Esophagus squamous epithelium (tissue), 5 donors: ENCODE data around the gene DOCK1. TPM values are rescaled to one million over a fixed set of nuclear protein-coding genes. Genes with fewer than 3 reads are reported as not detected.

Experiments used
- DNase-seq: peaks from one replicate; lab custom pipeline; 2025; lab: John Stamatoyannopoulos, UW
- H3K27ac ChIP-seq, 4 donors: fragments of 200-600 bp; sonication (generic); one replicate each; pipeline ENCODE4 v1.5.1; 2016 to 2019; ENCODE audit warnings: mild to moderate bottlenecking in 1 of 4
- H3K27me3 ChIP-seq, 4 donors: fragments of 200-600 bp; sonication (generic); 1 replicate in 3 of 4; 2 replicates in 1 of 4; pipeline versions ENCODE4 v1.5.1 to v1.6.0; 2017 to 2021; ENCODE audit warnings: antibody characterized with exemption in 1 of 4
- H3K36me3 ChIP-seq, 3 donors: fragments of 200-600 bp; sonication (generic); one replicate each; pipeline ENCODE4 v1.5.1; 2016 to 2019
- H3K4me1 ChIP-seq, 3 donors: fragments of 200-600 bp; sonication (generic); one replicate each; pipeline ENCODE4 v1.5.1; 2017 to 2019
- H3K4me3 ChIP-seq, 4 donors: fragments of 200-600 bp; sonication (generic); 1 replicate in 3 of 4; 2 replicates in 1 of 4; pipeline ENCODE4 v1.5.1; 2016 to 2019; ENCODE audit warnings: mild to moderate bottlenecking in 2 of 4, moderate library complexity in 1 of 4
- H3K9me3 ChIP-seq, 3 donors: fragments of 200-600 bp; sonication (generic); one replicate each; pipeline ENCODE4 v1.5.1; 2016 to 2019
- CTCF ChIP-seq, 6 experiments: fragments of 450-650 bp in 4 of 6; fragments of 200-600 bp in 2 of 6; sonication (generic) in 2 of 6; IDR thresholded peaks; one replicate each; pipeline ENCODE4 v1.5.1; 2016 to 2019; ENCODE audit warnings: antibody characterized with exemption in 6 of 6, mild to moderate bottlenecking in 4 of 6, moderate library complexity in 4 of 6
- POLR2A ChIP-seq, 4 donors: fragments of 450-650 bp; IDR thresholded peaks; one replicate each; pipeline ENCODE4 v1.6.1; 2017; ENCODE audit warnings: antibody characterized with exemption in 4 of 4, mild to moderate bottlenecking in 4 of 4, moderate library complexity in 3 of 4
- WGBS, 2 donors: methylation state at CpG; one replicate each; pipeline ENCODE4 v1.1.5; 2018; 5-methylcytosine and 5-hydroxymethylcytosine counted together
- intact Hi-C: fragments of 100-400 bp; cut with DNase I; formaldehyde crosslinking; loops from one replicate; pipeline ENCODE4 v1.15.0; 2022
- total RNA-seq, 4 donors: library from RNA; depleted of rRNA; stranded (reverse); fragments of >200 nt; gene quantifications; one replicate each; pipeline ENCODE4 v1.1.0, GENCODE V29; 2016
- donor health status: DM: yes; HTN: yes; CAD: no.

The DOCK1 gene
- total RNA-seq, 4 donors from 2014 or later = 31.8 to 83.4 (median 49.8) TPM

- peaks cover 0 to 3% (median 0%) of the 10 kb centered on the region in 4 donors for H3K27me3 ChIP-seq
- H3K9me3 ChIP-seq = no peaks in the 10 kb centered on the region
- H3K4me3 ChIP-seq = no peak overlapping the region
- peaks cover 0 to 6% (median 0%) of the 10 kb centered on the region in 3 donors for H3K36me3 ChIP-seq
- WGBS, 2 donors = 97 to 100% methylated on average over 3 to 5 of the region's 6 CpGs
- intact Hi-C loops = no loop called here
- H3K27ac ChIP-seq = no peak overlapping the region
- no peak for TF ChIP-seq POLR2A (IDR thresholded peaks at IDR 0.05)
- no peak for TF ChIP-seq CTCF (IDR thresholded peaks at IDR 0.05)
- DNase-seq = no peak
- no peaks in the 10 kb centered on the region for H3K4me1 ChIP-seq
These were observed 553.6 kb downstream of the DOCK1 start for GRCh38 chr10:127458829-127459228.

GRCh38 chr10:127459918-127460317 is 554.7 kb downstream of the DOCK1 start:
- TF ChIP-seq POLR2A (IDR thresholded peaks at IDR 0.05) = no peak
- TF ChIP-seq CTCF (IDR thresholded peaks at IDR 0.05) = no peak
- Histone ChIP-seq H3K9me3 (no peaks in the 10 kb centered on the region), H3K27ac (no peak overlapping the region), H3K4me3 (no peak overlapping the region), H3K4me1 (no peaks in the 10 kb centered on the region), H3K27me3 (peaks cover 0 to 8% (median 0%) of the 10 kb centered on the region in 4 donors), H3K36me3 (no peaks in the 10 kb centered on the region)
- 60 to 83% methylated on average over 4 to 5 of the region's 8 CpGs for WGBS, 2 donors
- DNase-seq = no peak
- intact Hi-C loops = no loop called here

GRCh38 chr10:127462643-127463295 is 557.5 kb downstream of the DOCK1 start:
- no peak overlapping the region for H3K4me3 ChIP-seq
- no peaks in the 10 kb centered on the region for H3K4me1 ChIP-seq
- DNase-seq = no peak
- intact Hi-C loops = no loop called here
- H3K27ac ChIP-seq = no peak overlapping the region
- WGBS, 2 donors = 35 to 37% methylated on average over 5 of the region's 5 CpGs
- H3K36me3 ChIP-seq = no peaks in the 10 kb centered on the region
- H3K27me3 ChIP-seq = peaks cover 0 to 8% (median 0%) of the 10 kb centered on the region in 4 donors
- no peaks in the 10 kb centered on the region for H3K9me3 ChIP-seq
- TF ChIP-seq POLR2A (IDR thresholded peaks at IDR 0.05) (no peak), CTCF (IDR thresholded peaks at IDR 0.05) (no peak)

GRCh38 chr10:127463548-127463947 is 558.3 kb downstream of the DOCK1 start:
- WGBS, 2 donors = 77 to 93% methylated on average over 2 to 5 of the region's 10 CpGs
- no peak overlapping the region for H3K4me3 ChIP-seq
- no peaks in the 10 kb centered on the region for H3K9me3 ChIP-seq
- DNase-seq = no peak
- H3K36me3 ChIP-seq = no peaks in the 10 kb centered on the region
- no peaks in the 10 kb centered on the region for H3K4me1 ChIP-seq
- no peak for TF ChIP-seq POLR2A (IDR thresholded peaks at IDR 0.05)
- TF ChIP-seq CTCF (IDR thresholded peaks at IDR 0.05) = no peak
- H3K27me3 ChIP-seq = peaks cover 0 to 8% (median 0%) of the 10 kb centered on the region in 4 donors
- H3K27ac ChIP-seq = no peak overlapping the region
- intact Hi-C loops = no loop called here

GRCh38 chr10:127464561-127464960 is 559.3 kb downstream of the DOCK1 start:
- Histone ChIP-seq H3K27me3 (peaks cover 0 to 8% (median 0%) of the 10 kb centered on the region in 4 donors), H3K27ac (no peak overlapping the region), H3K9me3 (no peaks in the 10 kb centered on the region), H3K4me3 (no peak overlapping the region), H3K36me3 (no peaks in the 10 kb centered on the region), H3K4me1 (no peaks in the 10 kb centered on the region)
- TF ChIP-seq CTCF (IDR thresholded peaks at IDR 0.05) (no peak), POLR2A (IDR thresholded peaks at IDR 0.05) (no peak)
- intact Hi-C loops = no loop called here
- WGBS, 2 donors = 71 to 79% methylated on average over 6 of the region's 6 CpGs
- no peak for DNase-seq
